GM21367 (cell line): ENCODE results near the gene OR9A2.

Experiments used
- ATAC-seq: cut with Tn5 transposase; IDR thresholded peaks from one replicate; pipeline ENCODE4 v1.9.1; 2021; ENCODE audit not compliant: unreplicated experiment

Gene OR9A2

GRCh38 chr7:143027032-143027431, at the start of gene OR9A2:
OR9A2 (minus strand) TSS chr7:143027132; CDS start chr7:143027132, 0 bp downstream.
- ATAC-seq: no peak

- ATAC-seq: no peak
These were observed 47.2 kb upstream of the OR9A2 start for GRCh38 chr7:143074141-143074540.

- ATAC-seq: no peak
These were observed 46.6 kb upstream of the OR9A2 start for GRCh38 chr7:143073556-143073955.

GRCh38 chr7:143069912-143070500, 43.1 kb upstream of the OR9A2 start:
- ATAC-seq: no peak

GRCh38 chr7:143068446-143068845, 41.5 kb upstream of the OR9A2 start:
- no peak for ATAC-seq

DNA sequence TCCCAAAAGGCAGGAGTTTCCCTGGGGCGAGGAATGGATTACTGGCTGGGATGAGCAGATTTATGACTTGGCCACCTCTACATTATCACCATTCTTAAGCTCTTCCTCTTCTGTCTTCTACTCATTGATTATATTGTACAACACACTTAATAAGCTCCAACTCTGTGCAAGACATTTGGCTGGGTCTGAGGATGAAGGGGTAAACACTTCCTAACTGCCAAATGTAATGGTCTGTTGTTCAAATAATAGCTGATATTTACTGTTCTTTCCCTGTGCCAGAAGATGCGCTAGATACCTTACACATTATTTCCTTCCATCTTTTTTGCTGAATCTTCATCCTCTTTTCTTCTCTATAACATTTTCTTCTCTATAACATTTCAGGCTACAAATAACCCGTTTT, 36.8 kb upstream of the OR9A2 start:
- ATAC-seq: no peak

- ATAC-seq: no peak
These were observed 28.8 kb upstream of the OR9A2 start for GRCh38 chr7:143055754-143056153.

- no peak for ATAC-seq
These were observed 27.7 kb upstream of the OR9A2 start for GRCh38 chr7:143054621-143055020.

GRCh38 chr7:143052041-143052440, 25.1 kb upstream of the OR9A2 start, which contains the start of gene OR6V1:
OR6V1 (plus strand) TSS chr7:143052341; CDS start chr7:143052341, 0 bp downstream.
- no peak for ATAC-seq

GRCh38 chr7:143050931-143051330, 24.0 kb upstream of the OR9A2 start:
- ATAC-seq: no peak

DNA sequence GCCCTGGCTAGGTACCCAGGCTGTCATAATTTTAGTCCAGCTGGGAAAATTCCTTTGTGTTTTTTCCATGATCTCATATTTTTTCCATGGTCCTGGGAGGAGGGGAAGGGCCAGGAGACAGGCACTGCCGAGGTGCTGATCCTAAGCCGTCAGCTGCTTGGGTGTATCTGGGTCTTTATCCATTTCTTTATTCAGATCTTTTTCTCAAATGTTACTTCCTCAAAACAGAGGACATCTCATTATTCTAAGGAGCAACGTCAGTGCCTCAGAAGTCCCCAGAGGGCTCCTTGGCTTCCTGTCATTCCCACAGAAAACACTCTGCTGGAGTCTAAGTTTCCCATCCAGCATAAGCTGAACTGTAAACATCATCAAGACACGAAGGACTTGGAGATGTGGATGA, 22.4 kb upstream of the OR9A2 start:
- ATAC-seq: no peak

DNA sequence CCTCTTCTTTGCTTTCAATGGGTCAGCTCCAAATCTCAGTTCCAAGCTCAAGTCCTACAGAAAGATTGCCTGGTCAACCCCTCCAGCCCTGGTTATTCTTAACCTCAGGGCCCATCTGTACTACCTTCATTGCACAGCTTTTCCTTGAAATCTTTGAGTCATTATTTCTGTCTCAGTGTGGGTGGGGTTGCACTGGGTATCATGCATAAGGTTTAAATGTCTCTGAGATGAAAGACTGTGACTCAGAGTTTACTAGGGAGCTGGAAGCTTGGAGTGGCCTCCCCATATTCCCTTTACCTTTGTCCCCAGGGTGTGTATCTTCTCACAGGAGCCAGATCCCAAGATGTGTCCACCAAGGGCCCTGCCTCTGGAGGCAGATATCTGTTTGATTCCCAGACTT, 21.9 kb upstream of the OR9A2 start:
- no peak for ATAC-seq

DNA sequence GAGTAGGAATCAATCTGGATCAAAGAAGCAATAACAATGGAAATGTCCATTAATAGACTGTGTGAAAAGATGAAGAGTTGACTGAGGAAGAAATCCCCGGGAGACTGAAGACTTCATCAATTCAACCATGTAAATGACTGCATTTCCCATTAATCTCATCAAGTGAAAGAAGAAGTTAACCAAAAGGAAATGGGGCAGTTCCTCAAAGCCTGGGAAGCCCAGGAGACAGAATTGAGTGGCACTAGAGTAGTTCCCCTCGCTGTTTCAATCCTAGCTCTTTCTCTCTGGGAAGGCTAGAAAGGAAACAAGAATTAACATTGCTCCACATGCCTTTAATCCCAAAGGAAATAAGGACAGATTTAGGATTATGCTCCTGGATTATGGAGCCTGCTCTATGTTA, 20.4 kb upstream of the OR9A2 start:
- ATAC-seq: no peak

- no peak for ATAC-seq
These were observed 19.5 kb upstream of the OR9A2 start for GRCh38 chr7:143046426-143046851.

DNA sequence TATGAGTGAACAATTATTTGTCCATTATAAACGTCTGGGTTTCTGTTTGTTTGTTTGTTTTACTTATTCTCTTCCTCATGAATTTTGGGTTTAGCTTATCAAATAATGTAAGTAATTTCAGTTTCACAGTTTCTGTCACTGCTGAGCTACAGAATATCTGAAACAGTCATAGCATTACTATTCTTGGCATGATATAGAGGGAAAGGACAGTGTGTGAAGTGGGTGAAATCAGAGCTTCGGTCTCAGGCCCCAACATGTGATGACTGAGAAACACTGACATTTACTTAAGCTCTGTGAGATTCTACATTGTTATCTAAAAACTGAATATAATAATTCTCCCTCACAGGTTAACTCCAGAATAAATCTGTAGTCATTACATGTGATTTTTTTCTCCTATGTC, 16.5 kb upstream of the OR9A2 start:
- ATAC-seq: no peak

DNA sequence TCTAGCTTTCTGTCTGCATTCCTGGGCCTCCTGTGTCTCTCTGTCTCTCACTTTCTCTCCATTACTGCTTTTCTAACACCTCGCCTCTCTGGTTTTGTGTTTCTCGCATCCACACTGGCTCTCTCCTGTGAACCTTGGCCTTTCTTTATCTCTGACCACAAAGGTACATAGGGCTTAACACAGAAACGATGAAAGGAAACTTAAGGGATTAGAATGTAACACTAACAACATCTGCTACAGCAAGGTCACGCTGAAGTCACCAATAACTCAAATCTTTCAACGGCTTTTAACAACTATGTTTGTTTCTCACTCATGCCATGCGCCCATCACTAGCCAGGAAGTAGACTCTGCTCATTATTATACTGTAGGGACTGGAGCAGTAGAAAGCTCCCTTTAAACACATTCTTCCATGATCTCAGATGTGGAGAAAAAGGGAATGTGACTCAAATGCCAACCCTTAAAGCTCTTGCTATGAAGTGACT, 15.9 kb upstream of the OR9A2 start:
- ATAC-seq: no peak

GRCh38 chr7:143042159-143042789, 15.3 kb upstream of the OR9A2 start:
- no peak for ATAC-seq

DNA sequence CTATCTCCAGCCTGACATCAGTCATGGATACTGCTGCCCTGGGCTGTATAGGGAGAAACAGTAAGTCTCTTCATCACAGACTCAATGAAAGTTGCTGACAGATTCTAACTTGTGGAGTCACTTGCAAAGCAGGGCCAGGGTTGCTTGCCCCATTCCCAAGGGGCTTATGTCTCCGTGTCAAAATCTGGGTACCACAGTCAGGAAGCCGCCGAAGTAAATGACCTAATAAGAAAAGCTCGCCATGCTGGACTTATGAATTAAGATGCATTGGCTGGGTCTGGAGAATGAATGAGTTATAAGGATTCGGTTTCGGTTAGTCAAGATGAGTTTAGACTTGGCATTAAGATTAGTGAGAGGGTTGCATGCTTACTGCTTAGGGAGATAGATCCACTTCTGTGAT, 14.4 kb upstream of the OR9A2 start:
- no peak for ATAC-seq

DNA sequence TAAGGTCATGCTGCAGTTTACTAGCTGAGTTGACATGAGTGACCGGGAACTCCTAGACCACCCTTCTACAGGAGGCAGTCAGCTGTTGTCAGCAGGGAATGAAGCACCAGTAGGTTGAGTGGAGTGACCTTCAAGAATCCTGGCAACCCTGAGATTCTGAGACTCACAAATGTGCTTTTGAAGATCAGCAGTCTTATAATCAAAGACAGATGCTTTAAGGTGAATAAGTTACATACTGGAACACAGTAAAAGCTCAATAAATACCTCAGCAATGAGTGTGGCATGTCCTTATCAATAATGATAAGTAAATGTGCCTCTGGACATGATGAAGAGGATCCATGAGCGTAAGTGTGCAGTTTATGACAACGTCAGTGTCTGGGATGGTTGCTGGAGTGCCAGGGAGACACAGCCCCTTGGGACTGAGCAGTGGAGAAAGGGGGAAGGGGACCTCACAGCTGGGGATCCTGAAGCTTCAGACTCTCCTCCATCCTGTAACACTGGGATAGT, 13.3 kb upstream of the OR9A2 start:
- no peak for ATAC-seq

GRCh38 chr7:143038635-143039034, 11.7 kb upstream of the OR9A2 start:
- no peak for ATAC-seq

GRCh38 chr7:143027683-143028082, 751 bp upstream of the OR9A2 start:
- ATAC-seq: no peak

- ATAC-seq: no peak
These were observed 1.6 kb downstream of the OR9A2 start for GRCh38 chr7:143025371-143025770.

GRCh38 chr7:143023047-143023446, 3.9 kb downstream of the OR9A2 start:
- no peak for ATAC-seq
